ENCODE measurements around the gene VRK3.
"Not testable (repeated sequence)": the region's sequence is repeated elsewhere in the genome, so short reads cannot be mapped to it uniquely, and the experiment has no call there.

Gene VRK3, protein sequence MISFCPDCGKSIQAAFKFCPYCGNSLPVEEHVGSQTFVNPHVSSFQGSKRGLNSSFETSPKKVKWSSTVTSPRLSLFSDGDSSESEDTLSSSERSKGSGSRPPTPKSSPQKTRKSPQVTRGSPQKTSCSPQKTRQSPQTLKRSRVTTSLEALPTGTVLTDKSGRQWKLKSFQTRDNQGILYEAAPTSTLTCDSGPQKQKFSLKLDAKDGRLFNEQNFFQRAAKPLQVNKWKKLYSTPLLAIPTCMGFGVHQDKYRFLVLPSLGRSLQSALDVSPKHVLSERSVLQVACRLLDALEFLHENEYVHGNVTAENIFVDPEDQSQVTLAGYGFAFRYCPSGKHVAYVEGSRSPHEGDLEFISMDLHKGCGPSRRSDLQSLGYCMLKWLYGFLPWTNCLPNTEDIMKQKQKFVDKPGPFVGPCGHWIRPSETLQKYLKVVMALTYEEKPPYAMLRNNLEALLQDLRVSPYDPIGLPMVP

DNA sequence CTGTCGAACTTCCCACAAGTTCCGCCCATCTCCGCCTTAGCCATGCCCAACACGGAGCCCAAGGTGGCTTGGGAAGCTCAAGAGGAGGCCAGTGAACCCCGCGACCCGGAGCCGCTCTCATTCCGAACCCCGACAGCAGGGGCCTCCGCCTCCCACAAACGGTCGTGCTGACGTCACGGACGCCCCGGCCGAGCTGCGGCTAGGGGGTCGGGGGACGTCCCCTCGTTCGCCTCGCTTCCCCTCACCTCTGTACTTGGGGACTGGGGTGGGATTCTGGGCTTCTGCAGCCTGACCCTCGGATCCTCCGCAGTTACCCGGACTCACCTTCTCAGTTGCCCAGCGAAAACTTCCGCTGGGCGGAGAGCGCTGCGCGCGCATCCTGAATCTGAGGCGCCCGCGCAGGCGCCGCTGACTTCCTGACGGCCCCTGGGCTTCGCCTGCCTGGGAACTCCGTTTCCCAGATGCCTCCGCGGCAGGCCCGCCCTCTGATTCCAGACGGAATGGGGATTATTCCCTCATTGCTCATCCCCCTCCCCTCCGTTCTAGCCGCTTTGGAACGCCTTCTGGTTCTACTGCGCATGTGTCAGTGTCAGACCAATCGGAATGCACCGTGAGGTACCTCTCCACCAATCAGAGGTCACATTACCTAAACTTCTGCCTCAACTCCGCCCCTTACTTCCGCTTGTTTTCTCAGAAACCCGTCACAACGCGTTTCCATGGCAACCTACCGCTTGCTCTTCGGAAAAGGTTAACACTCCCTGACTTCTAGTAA is at the start of gene VRK3:
Gene VRK3, minus strand, starts transcription at position 351 of the 772 bp plus-strand sequence. CDS start 9,210 bp downstream, outside the sequence.
- DNase-seq: peak; percentile 100

DNA sequence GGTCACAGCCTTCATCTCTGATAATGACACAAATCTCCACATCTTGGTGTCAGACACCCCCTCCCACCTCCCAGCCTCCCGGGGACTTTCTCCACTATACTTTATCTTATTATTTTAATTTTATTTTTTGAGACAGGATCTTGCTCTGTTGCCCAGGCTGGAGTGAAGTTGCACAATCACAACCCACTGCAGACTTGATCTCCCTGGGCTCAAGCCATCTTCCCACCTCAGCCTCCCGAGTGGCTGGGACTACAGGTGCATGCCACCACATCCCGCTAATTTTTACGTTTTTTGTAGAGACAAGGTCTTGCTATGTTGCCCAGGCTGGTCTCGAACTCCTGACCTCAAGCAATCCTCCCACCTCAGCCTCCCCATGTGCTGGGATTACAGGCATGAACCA is 43.2 kb upstream of the VRK3 start:
- not testable (repeated sequence) for DNase-seq

DNA sequence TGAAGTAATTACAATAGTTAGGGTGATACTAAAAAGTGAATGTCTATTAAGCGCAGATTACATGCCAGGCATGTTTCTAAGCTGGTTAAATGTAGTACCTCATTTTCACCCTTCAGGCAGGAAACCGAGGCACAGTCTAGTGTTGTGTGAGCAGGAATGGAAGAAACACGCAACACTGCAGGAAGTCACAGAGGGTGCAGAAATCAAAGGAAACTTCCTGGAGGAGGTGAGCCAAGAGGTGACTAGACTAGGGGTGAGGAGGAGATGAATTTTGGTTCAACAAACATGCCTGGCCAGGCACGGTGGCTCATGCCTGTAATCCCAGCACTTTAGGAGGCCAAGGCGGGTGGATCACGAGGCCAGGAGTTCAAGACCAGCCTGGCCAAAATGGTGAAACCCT is 42.4 kb upstream of the VRK3 start:
- DNase-seq: no peak

DNA sequence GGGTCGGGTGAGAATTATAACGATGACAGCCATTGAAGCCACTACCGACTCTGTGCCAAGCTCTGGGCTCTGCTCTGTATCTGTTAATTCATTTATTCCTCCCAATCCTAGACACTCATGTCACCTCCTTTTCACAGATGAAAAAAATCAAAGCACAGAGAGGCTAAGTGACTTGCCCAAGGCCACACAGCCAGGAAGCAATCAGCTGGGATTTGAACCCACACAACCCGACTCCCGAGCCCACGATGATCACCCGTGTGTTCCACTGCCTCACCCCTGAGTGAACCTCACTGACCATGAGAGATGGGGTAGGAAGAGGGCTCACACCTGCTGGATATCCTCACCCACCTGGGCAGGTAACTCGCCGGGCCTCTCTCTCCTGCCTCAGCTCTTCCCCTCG is 40.8 kb upstream of the VRK3 start:
- DNase-seq: no peak

DNA sequence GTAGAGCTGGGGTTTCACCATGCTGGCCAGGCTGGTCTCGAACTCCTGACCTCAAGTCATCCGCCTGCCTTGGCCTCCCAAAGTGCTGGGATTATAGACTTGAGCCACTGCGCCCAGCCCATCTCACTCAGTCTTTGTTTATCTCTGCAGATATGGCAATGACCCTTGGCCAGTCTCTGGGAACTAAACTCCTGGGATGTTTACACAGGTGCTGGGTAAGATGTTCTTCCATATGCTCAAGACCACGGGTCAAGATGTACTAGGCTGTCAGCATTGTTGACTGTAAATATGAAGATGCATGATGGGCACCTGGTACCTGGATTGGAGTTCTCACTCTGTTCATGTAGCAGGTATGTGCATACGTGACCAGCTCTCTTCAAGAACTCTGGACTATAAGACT is 36.5 kb upstream of the VRK3 start:
- no peak for DNase-seq

DNA sequence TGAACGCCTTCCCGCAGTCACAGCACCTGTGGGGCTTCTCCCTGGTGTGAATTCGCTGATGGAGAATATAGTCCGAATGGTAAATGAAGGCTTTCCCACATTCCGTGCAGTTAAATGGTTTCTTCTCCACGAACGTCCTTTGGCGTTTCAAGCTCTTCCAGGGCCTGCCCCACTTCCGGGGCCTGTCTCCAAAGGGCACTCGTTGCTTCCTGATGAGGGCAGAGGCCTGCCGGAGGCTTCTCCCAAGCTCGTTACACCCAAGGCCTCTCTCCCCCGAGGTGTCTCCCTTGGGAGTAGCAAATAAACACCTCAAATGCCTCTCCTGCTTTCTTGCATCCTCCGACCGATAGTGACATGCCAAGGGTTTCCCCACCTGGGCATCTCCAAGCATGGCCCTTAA is 34.9 kb upstream of the VRK3 start:
- DNase-seq: no peak

DNA sequence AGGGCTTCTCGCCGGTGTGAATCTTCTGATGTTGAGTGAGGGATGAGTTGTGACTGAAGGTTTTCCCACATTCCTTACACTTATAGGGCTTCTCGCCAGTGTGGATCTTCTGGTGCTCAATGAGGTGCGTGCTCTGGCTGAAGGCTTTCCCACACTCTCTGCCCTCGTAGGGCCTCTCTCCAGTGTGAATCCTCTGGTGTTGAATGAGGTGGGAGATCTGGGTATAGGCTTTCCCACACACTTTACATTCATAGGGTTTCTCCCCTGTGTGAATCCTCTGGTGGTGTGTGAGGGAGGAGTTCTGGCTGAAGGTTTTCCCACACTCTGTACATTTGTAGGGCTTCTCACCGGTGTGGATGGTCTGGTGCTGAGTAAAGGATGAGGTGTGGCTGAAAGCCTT is 33.9 kb upstream of the VRK3 start:
- no peak for DNase-seq

DNA sequence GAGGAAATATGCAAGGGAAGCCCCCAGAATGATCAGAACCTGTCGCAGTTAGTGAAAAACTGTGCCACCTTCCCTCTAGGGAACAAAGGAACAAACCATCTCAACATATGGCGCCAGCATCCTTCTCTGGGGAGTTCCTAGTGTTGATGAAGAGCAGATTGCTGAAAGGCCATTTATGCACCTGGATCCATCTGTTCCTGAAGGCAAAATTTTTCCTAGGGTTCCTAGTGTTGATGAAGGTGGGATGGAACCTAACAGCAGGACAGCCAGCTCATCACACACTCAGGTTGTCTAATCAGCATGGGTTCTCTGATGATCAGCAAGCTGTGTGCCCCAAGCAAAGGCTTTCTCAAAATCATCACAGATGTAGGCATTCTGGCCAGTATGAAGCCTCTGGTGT is 33.3 kb upstream of the VRK3 start:
- no peak for DNase-seq

DNA sequence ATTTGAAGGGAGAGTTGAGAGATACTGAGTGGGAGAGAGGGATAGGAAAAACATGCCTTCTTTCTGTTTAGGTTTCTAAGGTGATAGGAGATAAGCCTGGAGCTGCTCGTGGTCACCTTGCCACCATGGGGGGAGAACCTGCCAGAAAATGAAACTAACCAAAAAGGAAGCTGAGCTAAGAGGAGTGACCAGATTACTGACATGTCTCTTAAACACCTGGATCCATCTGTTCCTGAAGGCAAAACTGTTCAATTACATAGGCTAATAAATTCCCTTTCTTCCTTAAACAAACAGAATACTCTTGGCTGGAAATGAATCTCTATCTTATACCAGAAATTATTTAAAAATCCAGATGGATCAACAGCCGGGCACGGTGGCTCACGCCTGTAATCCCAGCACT is 27.9 kb upstream of the VRK3 start:
- DNase-seq: no peak

DNA sequence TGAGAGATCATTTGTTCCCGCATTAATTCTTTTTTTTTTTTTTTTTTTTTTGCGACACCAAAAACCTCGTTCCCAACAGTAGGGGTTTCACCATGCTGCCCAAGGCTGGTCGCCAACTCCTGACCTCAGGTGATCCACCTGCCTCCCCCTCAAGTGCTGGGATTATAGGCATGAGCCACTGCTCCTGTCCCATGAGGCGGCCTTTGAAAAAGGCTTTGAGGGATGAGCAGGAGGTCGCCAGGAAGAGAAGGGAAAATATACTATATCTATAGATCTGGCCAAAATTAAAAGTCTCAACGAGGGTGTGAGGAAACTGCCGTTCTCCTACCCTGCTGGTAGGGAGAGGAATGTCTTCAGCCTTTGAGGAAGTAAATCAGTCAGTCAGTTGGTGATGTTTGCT is 26.8 kb upstream of the VRK3 start:
- no peak for DNase-seq

DNA sequence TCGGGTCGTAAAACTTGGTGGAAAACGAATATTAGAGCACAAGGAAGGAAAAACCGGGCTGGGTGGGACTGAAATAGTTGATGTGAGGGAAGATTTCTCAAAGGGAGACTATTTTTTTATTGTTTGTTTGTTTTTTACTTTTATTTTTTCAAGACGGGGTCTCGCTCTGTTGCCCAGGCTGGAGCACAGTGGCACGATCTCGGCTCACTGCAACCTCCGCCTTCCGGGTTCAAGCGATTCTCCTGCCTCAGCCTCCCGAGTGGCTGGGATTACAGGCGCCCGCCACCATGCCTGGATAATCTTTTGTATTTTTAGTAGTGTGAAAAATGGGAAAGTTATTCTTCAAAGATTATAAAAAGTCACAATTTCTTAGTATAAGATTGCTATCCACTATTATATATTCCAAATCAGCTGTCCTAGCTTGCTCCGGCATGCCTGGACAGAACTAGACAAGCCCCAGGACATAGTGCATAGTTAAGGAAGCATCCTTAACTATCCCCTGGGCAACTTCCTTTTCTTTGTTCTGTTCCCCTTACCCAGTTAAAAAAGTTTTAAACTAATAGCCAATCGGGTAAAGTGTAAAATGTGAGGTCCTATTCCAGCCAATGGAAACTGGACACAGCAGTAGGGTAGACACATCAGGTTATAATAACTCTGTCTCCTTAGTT is 26.2 kb upstream of the VRK3 start:
- not testable (repeated sequence) for DNase-seq

DNA sequence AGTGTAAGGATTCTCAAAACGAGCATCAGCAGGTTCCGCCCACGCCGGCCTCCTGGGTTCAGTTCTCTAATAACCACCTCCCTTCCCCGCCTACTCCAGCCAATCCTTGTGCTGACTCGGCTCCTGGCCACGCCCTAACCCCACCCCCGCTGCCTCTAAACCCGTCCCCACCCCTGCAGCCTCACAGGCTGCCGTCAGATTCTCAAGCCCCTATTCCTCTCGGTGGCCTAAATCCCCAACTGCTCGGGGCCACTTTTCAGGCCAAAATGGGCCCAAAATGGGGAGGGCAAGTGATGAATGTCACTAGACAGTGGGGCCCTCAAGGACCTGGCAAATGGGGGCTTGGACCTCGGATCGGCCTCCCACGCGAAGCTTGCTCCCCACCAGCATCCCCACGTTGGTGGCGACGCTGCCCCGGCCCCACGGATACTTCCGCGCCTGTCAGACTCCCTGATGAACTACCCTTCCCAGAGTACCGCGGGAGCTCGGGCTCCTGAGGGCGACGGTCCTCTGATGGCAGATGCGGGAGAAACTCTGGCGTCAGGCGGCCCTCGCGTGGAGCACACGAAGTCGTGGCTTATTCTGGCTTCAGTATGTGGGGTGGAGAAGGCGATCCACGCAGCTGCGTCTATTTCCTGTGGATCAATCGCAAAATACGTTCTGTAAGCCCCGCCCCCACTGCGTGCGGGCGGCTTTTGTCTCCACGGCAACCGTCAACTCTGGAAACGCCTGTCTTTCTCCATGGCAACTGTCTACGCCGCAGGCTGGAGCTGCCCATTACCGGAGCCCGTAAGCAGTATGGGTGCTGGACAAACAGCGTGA is 25.4 kb upstream of the VRK3 start:
- DNase-seq: peak; percentile 87

DNA sequence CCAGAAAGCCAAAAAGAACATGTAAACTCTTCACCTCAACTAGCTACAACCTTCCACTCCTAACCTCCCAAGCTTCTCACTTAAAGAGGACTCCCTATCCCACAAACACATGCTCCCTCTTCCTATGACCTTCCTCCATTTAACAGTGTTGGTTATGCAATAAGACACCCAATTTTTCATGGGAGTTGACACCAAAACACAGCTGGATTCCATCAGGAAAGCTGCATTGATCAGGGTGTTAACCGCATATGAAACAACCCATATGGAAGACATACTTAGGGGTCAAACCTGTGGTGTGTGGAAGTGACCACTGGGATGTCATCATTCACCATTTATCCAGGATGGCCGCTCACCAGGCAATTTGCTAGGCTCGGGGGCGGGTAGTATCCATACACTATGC is 22.5 kb upstream of the VRK3 start:
- DNase-seq: no peak

DNA sequence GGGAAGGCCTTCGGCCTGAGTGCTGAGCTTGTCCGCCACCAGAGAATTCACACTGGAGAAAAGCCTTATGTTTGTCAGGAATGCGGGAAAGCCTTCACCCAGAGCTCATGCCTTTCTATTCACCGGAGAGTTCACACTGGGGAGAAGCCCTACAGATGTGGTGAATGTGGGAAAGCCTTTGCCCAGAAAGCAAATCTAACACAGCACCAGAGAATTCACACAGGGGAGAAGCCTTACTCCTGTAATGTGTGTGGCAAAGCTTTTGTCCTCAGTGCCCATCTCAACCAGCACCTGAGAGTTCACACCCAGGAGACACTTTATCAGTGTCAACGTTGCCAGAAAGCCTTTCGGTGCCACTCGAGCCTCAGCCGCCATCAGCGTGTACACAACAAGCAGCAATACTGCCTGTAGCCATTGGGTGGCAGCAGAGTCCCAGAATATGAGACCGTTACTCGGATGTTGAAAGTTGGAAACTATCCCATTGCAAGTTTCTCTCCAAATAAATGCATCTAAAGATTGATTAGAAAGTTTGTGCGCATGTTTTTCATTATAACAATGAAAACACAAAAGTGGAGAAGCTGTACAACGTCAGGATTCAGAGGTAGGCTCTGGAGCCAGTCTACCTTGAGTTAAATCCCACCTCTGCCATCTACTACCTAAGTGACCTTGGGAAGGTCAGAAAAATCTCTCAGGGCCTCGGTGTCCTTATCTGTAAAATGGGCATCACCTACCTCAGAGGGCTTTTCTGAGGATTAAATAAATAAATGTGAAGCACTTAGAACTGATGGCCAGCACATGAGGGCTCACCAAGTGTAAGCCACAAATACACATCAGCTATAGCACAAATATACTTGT is 21.7 kb upstream of the VRK3 start:
- peak; percentile 50 for DNase-seq

DNA sequence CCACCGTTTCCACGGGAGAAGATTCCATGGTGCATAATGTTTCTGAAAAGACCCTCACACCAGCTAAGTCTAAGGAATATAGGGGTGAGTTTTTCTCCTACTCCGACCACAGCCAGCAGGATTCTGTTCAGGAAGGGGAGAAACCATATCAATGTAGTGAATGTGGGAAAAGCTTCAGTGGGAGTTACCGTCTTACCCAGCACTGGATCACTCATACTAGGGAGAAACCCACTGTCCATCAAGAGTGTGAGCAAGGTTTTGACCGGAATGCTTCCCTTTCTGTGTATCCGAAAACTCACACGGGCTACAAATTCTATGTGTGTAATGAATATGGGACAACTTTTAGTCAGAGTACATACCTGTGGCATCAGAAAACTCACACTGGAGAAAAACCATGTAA is 19.8 kb upstream of the VRK3 start:
- DNase-seq: no peak

DNA sequence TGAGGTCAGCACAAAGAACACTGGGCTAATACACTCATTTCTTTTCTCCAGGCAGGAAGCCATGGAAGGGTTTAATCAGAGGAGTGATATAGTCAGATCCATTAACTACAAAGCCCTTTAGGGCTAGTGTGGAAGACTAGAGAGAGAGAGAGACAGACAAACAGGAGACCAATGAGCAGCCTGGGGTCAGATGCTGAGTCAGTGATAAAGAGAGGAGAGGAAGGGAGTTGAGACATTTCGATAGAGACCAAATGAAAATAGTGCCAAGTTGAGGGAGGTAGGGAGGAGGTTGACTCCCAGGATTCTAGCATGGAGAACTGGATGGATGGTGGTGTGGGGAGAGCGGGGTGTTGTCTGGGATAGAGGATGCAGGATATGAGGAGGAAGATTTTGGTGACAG is 18.8 kb upstream of the VRK3 start:
- DNase-seq: no peak

DNA sequence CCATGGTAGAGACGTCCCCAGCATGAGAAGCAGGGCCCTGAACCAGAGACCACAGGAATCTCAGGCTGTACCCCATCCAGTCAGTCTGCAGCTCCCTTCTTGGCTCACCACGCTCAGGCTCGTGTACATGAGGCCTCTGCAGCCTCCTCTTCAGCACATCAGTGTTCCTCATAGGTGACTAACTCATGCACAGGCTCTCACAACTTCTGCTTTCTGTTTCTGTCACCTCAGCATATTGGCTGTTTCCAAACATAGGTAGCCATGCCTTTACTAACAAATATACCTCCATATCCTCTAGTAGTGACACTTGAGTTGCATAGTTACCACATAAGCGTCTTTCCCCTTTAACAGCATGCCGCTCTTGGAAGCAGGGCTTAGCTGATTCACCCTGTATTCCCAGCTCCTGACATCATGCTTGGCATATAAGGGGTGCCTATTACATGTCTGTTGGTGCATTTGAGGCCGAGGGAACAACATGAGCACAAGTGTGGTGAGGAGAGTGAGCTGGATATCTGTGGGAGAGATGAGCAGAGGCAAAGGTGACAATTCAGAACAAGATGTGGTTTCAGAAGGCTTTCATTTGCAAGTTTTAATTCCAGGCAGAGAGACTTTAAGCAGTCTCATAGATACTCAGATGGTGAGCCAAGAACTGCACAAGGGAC is 17.3 kb upstream of the VRK3 start:
- DNase-seq: no peak

DNA sequence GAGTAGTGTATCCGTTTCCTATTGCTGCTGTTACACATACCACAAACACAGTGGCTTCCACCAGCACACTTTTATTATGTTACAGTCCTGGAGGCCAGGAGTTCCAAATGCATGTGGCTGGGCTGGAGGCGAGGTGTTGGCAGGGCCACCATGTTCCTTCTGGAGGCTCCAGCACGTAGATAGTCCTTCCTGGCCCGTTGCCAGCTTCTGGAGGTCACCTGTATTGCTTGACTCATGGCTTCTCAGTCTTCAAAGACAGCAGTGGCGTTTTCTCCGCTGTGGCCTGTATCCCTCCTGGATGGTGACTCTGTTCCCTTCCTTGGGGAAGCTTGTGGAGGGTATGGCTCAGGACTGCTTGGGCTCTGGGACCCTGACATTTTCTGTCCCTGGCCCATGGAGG is 15.8 kb upstream of the VRK3 start:
- DNase-seq: no peak

DNA sequence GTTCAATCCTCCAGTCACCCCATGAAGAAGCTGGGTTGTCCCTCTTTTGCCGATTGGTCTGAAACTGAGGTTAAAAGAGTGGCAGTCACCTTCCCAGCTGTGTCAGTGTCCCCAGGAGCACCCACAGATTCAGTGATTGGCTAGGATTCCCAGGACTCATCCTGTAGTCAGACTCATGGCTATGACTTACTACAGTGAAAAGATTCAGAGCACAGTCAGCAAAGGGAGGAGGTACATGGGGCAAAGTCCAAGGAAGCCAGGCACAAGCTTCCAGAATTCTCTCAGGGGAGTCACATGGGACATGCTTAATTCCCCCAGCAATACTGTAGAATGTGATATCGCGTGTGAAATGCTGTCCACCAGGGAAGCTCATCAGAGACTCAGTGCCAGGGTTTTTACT is 14.8 kb upstream of the VRK3 start:
- DNase-seq: no peak

DNA sequence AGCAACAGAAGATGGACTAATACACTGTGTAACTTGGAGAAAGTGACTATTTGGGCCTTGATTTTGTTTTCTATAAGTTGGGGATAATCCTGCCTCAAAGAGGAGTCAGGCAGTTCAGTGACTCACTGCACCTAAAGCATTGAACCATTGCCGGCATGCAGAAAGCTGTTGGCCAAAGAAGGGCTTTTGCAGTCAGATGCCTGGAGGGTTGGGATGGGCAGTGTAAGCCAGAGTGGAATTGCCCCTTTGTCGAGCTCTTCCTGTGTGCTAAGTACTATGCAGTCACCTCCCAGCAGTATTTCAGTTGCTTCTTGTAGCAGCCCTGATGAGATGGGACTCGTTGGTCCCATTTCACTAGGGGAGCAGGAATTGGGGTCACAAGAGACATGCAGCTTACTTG is 11.7 kb upstream of the VRK3 start:
- DNase-seq: no peak

DNA sequence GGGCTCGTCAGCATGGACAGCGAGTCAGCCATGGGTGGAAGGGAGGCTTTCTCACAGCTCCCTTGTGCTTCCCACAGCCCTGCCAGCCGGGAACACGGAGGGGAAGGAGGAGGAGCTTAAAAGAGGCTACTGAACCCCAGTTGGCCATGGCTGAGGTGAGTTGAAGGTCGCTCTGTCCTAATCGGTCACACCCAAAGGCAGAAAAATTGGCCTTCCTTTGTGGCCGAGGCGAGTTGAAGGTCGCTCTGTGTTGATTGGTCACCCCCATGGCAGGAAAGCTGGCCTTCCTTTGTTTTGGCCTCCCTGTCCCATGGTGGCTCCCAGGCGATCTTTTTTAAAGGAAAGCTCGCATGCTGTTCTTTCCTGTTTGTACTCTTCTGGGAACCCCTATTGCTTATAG is 5.8 kb upstream of the VRK3 start:
- no peak for DNase-seq

Measured in CD4-positive, alpha-beta T cell treated with Interleukin-4 for 4 hours (primary cell).